ENCODE data around the gene TEPSIN. TPM values are rescaled to one million over a fixed set of nuclear protein-coding genes. Genes with fewer than 3 reads are reported as not detected.

The TEPSIN gene
- total RNA-seq, 1 donor from 2014 or later, result 42.3 TPM

GRCh38 chr17:81279278-81280275, 40.7 kb upstream of the TEPSIN start:
- Mint-ChIP-seq H3K4me1 (ENCODE audit: unreplicated experiment) (no peaks in the 10 kb centered on the region), H3K27me3 (ENCODE audit: unreplicated experiment) (no peaks in the 10 kb centered on the region)

GRCh38 chr17:81278831-81279230, 40.0 kb upstream of the TEPSIN start:
- H3K27ac Mint-ChIP-seq (ENCODE audit: unreplicated experiment), result no peak overlapping the region
- peaks cover 31% of the 10 kb centered on the region for H3K36me3 Mint-ChIP-seq (ENCODE audit: unreplicated experiment)
- DNase-seq (ENCODE audit: extremely low spot score, unreplicated experiment), result no peak
- no peaks in the 10 kb centered on the region for H3K27me3 Mint-ChIP-seq (ENCODE audit: unreplicated experiment)
- H3K9me3 Mint-ChIP-seq (ENCODE audit: unreplicated experiment), result no peaks in the 10 kb centered on the region
- no peak overlapping the region for H3K4me3 Mint-ChIP-seq (ENCODE audit: unreplicated experiment)
- no peaks in the 10 kb centered on the region for H3K4me1 Mint-ChIP-seq (ENCODE audit: unreplicated experiment)
- TF ChIP-seq, protein P1, sequence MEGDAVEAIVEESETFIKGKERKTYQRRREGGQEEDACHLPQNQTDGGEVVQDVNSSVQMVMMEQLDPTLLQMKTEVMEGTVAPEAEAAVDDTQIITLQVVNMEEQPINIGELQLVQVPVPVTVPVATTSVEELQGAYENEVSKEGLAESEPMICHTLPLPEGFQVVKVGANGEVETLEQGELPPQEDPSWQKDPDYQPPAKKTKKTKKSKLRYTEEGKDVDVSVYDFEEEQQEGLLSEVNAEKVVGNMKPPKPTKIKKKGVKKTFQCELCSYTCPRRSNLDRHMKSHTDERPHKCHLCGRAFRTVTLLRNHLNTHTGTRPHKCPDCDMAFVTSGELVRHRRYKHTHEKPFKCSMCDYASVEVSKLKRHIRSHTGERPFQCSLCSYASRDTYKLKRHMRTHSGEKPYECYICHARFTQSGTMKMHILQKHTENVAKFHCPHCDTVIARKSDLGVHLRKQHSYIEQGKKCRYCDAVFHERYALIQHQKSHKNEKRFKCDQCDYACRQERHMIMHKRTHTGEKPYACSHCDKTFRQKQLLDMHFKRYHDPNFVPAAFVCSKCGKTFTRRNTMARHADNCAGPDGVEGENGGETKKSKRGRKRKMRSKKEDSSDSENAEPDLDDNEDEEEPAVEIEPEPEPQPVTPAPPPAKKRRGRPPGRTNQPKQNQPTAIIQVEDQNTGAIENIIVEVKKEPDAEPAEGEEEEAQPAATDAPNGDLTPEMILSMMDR (IDR thresholded peaks at IDR 0.05), result no peak

More at GRCh38 chr17:81279278-81280275, 40.7 kb upstream of the TEPSIN start:
- TF ChIP-seq, protein P1 (IDR thresholded peaks at IDR 0.05), result no peak
- no peaks in the 10 kb centered on the region for H3K9me3 Mint-ChIP-seq (ENCODE audit: unreplicated experiment)
- no peak for DNase-seq (ENCODE audit: extremely low spot score, unreplicated experiment)
- no peak overlapping the region for H3K4me3 Mint-ChIP-seq (ENCODE audit: unreplicated experiment)
- peaks cover 31% of the 10 kb centered on the region for H3K36me3 Mint-ChIP-seq (ENCODE audit: unreplicated experiment)
- H3K27ac Mint-ChIP-seq (ENCODE audit: unreplicated experiment), result no peak overlapping the region

- Mint-ChIP-seq H3K27me3 (ENCODE audit: unreplicated experiment) (no peaks in the 10 kb centered on the region), H3K36me3 (ENCODE audit: unreplicated experiment) (peaks cover 37% of the 10 kb centered on the region), H3K9me3 (ENCODE audit: unreplicated experiment) (no peaks in the 10 kb centered on the region), H3K4me3 (ENCODE audit: unreplicated experiment) (no peak overlapping the region), H3K27ac (ENCODE audit: unreplicated experiment) (no peak overlapping the region), H3K4me1 (ENCODE audit: unreplicated experiment) (no peaks in the 10 kb centered on the region)
- DNase-seq (ENCODE audit: extremely low spot score, unreplicated experiment), result no peak
- TF ChIP-seq, protein P1 (IDR thresholded peaks at IDR 0.05), result no peak
Observed at GRCh38 chr17:81277946-81278693, 39.3 kb upstream of the TEPSIN start.

GRCh38 chr17:81277421-81277820, 38.6 kb upstream of the TEPSIN start:
- Mint-ChIP-seq H3K4me3 (ENCODE audit: unreplicated experiment) (no peak overlapping the region), H3K27ac (ENCODE audit: unreplicated experiment) (no peak overlapping the region), H3K36me3 (ENCODE audit: unreplicated experiment) (peaks cover 44% of the 10 kb centered on the region), H3K4me1 (ENCODE audit: unreplicated experiment) (no peaks in the 10 kb centered on the region), H3K27me3 (ENCODE audit: unreplicated experiment) (no peaks in the 10 kb centered on the region), H3K9me3 (ENCODE audit: unreplicated experiment) (no peaks in the 10 kb centered on the region)
- TF ChIP-seq, protein P1 (IDR thresholded peaks at IDR 0.05), result no peak
- no peak for DNase-seq (ENCODE audit: extremely low spot score, unreplicated experiment)

GRCh38 chr17:81276781-81277180, 37.9 kb upstream of the TEPSIN start:
- Mint-ChIP-seq H3K9me3 (ENCODE audit: unreplicated experiment) (no peaks in the 10 kb centered on the region), H3K4me3 (ENCODE audit: unreplicated experiment) (no peak overlapping the region), H3K4me1 (ENCODE audit: unreplicated experiment) (no peaks in the 10 kb centered on the region), H3K27me3 (ENCODE audit: unreplicated experiment) (no peaks in the 10 kb centered on the region), H3K27ac (ENCODE audit: unreplicated experiment) (no peak overlapping the region), H3K36me3 (ENCODE audit: unreplicated experiment) (peaks cover 50% of the 10 kb centered on the region)
- DNase-seq (ENCODE audit: extremely low spot score, unreplicated experiment), result no peak
- TF ChIP-seq, protein P1 (IDR thresholded peaks at IDR 0.05), result no peak

Measured in osteocyte (in vitro differentiated cells).